ENCODE data around the gene PPP1R12C.

- TF ChIP-seq, protein P1, sequence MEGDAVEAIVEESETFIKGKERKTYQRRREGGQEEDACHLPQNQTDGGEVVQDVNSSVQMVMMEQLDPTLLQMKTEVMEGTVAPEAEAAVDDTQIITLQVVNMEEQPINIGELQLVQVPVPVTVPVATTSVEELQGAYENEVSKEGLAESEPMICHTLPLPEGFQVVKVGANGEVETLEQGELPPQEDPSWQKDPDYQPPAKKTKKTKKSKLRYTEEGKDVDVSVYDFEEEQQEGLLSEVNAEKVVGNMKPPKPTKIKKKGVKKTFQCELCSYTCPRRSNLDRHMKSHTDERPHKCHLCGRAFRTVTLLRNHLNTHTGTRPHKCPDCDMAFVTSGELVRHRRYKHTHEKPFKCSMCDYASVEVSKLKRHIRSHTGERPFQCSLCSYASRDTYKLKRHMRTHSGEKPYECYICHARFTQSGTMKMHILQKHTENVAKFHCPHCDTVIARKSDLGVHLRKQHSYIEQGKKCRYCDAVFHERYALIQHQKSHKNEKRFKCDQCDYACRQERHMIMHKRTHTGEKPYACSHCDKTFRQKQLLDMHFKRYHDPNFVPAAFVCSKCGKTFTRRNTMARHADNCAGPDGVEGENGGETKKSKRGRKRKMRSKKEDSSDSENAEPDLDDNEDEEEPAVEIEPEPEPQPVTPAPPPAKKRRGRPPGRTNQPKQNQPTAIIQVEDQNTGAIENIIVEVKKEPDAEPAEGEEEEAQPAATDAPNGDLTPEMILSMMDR (conservative IDR thresholded peaks at IDR 0.05; ENCODE audit: low read length), result no peak
- no peak for TF ChIP-seq EZH2phosphoT487 (IDR thresholded peaks at IDR 0.05; ENCODE audit: borderline replicate concordance)
These were observed 29.4 kb downstream of the PPP1R12C start for GRCh38 chr19:55088021-55088451.

Measured in Loucy (cell line).